Measurements from ENCODE around the gene COPZ2.
"Not testable (repeated sequence)": the region's sequence is repeated elsewhere in the genome, so short reads cannot be mapped to it uniquely, and the experiment has no call there.

- not testable (repeated sequence) for TF ChIP-seq ZNF274 (IDR thresholded peaks at IDR 0.05; ENCODE audit: low read depth, low read length); SUZ12 (IDR thresholded peaks at IDR 0.05; ENCODE audit: extremely low read depth, insufficient read depth, insufficient read length)
Observed at GRCh38 chr17:48017817-48018158, 19.8 kb downstream of the COPZ2 start.

Data from NT2/D1 (cell line).